Hepatocyte (in vitro differentiated cells): Measurements from ENCODE around the gene VGLL4.

Source experiments
- CTCF ChIP-seq: fragments of 200-600 bp; sonication (generic); IDR thresholded peaks from 2 replicates; pipeline ENCODE4 v1.5.1; 2016; ENCODE audit warnings: antibody characterized with exemption, mild to moderate bottlenecking; ENCODE audit not compliant: poor library complexity
- EZH2phosphoT487 ChIP-seq: fragments of 200-600 bp; sonication (generic); IDR thresholded peaks from one replicate; pipeline ENCODE4 v1.6.1; 2018; ENCODE audit warnings: antibody characterized with exemption, mild to moderate bottlenecking, low read depth, moderate library complexity; ENCODE audit not compliant: unreplicated experiment, severe bottlenecking

GRCh38 chr3:11668243-11669235 lies 24.8 kb upstream of the VGLL4 start:
- TF ChIP-seq CTCF, result no peak
- no peak for TF ChIP-seq EZH2phosphoT487
